Neural crest cell (in vitro differentiated cells): ENCODE results near the gene BTBD10. TPM values are rescaled to one million over a fixed set of nuclear protein-coding genes. Genes with fewer than 3 reads are reported as not detected.

ENCODE experiments used
- DNase-seq: peaks from one replicate; pipeline ENCODE4 v3.0.0; 2021; ENCODE audit warnings: low read depth, mixed read lengths, low spot score
- H3K27ac Mint-ChIP-seq: one replicate; pipeline ENCODE4 v1.8.0; 2021; ENCODE audit warnings: mild to moderate bottlenecking, mixed read lengths; ENCODE audit not compliant: unreplicated experiment
- H3K27me3 Mint-ChIP-seq: 2 replicates; pipeline ENCODE4 v1.8.0; 2021; ENCODE audit warnings: low read depth, mild to moderate bottlenecking, mixed read lengths
- H3K36me3 Mint-ChIP-seq: 2 replicates; pipeline ENCODE4 v1.8.0; 2021; ENCODE audit warnings: low read depth, mild to moderate bottlenecking, mixed read lengths
- H3K4me1 Mint-ChIP-seq: 2 replicates; pipeline ENCODE4 v1.8.0; 2021; ENCODE audit warnings: mixed read lengths
- H3K4me3 Mint-ChIP-seq: one replicate; pipeline ENCODE4 v1.8.0; 2021; ENCODE audit warnings: mild to moderate bottlenecking, mixed read lengths
- H3K9me3 Mint-ChIP-seq: 2 replicates; pipeline ENCODE4 v1.8.0; 2021; ENCODE audit warnings: mixed read lengths
- CTCF ChIP-seq: fragments of 200-600 bp; sonication (generic); conservative IDR thresholded peaks from 2 replicates; pipeline ENCODE4 v1.5.0; 2021; ENCODE audit warnings: antibody characterized with exemption, mild to moderate bottlenecking
- total RNA-seq: library from RNA; stranded (reverse); gene quantifications from 2 replicates; pipeline ENCODE4 v1.2.1, GENCODE V29; 2021

The BTBD10 gene
- total RNA-seq, 1 donor from 2014 or later, result 29.0 TPM

- H3K9me3 Mint-ChIP-seq, result peaks cover 6% of the 10 kb centered on the region
- no peak overlapping the region for H3K4me3 Mint-ChIP-seq
- no peak overlapping the region for H3K27ac Mint-ChIP-seq
- H3K27me3 Mint-ChIP-seq, result no peaks in the 10 kb centered on the region
- no peaks in the 10 kb centered on the region for H3K4me1 Mint-ChIP-seq
- no peak for DNase-seq
- peaks cover 2% of the 10 kb centered on the region for H3K36me3 Mint-ChIP-seq
- TF ChIP-seq CTCF, result peak; percentile 6
Observed at GRCh38 chr11:13487661-13488030, 24.6 kb upstream of the BTBD10 start.

GRCh38 chr11:13486926-13487660, 24.1 kb upstream of the BTBD10 start:
- Mint-ChIP-seq H3K4me1 (no peaks in the 10 kb centered on the region), H3K27me3 (peaks cover 3% of the 10 kb centered on the region), H3K27ac (no peak overlapping the region), H3K36me3 (peaks cover 2% of the 10 kb centered on the region), H3K4me3 (no peak overlapping the region), H3K9me3 (peaks cover 9% of the 10 kb centered on the region)
- peak; percentile 63 for TF ChIP-seq CTCF
- peak; percentile 26 for DNase-seq

- H3K27me3 Mint-ChIP-seq, result peaks cover 11% of the 10 kb centered on the region
- H3K4me1 Mint-ChIP-seq, result no peaks in the 10 kb centered on the region
- H3K4me3 Mint-ChIP-seq, result no peak overlapping the region
- peaks cover 22% of the 10 kb centered on the region for H3K9me3 Mint-ChIP-seq
- no peak for DNase-seq
- TF ChIP-seq CTCF, result no peak
- peaks cover 2% of the 10 kb centered on the region for H3K36me3 Mint-ChIP-seq
- no peak overlapping the region for H3K27ac Mint-ChIP-seq
Observed at GRCh38 chr11:13480198-13480597, 17.2 kb upstream of the BTBD10 start.

GRCh38 chr11:13479688-13480087, 16.7 kb upstream of the BTBD10 start:
- Mint-ChIP-seq H3K27me3 (peaks cover 11% of the 10 kb centered on the region), H3K4me3 (no peak overlapping the region), H3K36me3 (peaks cover 2% of the 10 kb centered on the region), H3K4me1 (no peaks in the 10 kb centered on the region), H3K9me3 (peaks cover 21% of the 10 kb centered on the region), H3K27ac (no peak overlapping the region)
- TF ChIP-seq CTCF, result no peak
- DNase-seq, result no peak

- H3K4me1 Mint-ChIP-seq, result peaks cover 10% of the 10 kb centered on the region
- no peak for DNase-seq
- H3K27ac Mint-ChIP-seq, result no peak overlapping the region
- H3K27me3 Mint-ChIP-seq, result no peaks in the 10 kb centered on the region
- no peak for TF ChIP-seq CTCF
- H3K4me3 Mint-ChIP-seq, result no peak overlapping the region
- no peaks in the 10 kb centered on the region for H3K36me3 Mint-ChIP-seq
- H3K9me3 Mint-ChIP-seq, result peaks cover 9% of the 10 kb centered on the region
Observed at GRCh38 chr11:13475091-13475490, 12.1 kb upstream of the BTBD10 start.
